Measurements from ENCODE around the gene DROSHA. TPM values are rescaled to one million over a fixed set of nuclear protein-coding genes. Genes with fewer than 3 reads are reported as not detected.
A peak's percentile ranks its signal among the peaks of the same experiment; 100 is the strongest.

DROSHA gene
- total and polyA plus RNA-seq, 2 of the 4 experiments (the other 2 are of a cell fraction): 36.4 to 36.5 TPM

GRCh38 chr5:31427013-31427723, 104.7 kb downstream of the DROSHA start (continued):
- TF ChIP-seq ELK1 (IDR thresholded peaks at IDR 0.05; ENCODE audit: borderline replicate concordance, low read depth, low read length): no peak

GRCh38 chr5:31421806-31422586, 109.9 kb downstream of the DROSHA start:
- H2AK9ac ChIP-seq (replicated peaks; ENCODE audit: low read depth, low read length, poor library complexity): no peak overlapping the region
- 0 out of 2 replicates have a peak, but pooled peaks cover 3% of the 10 kb centered on the region for H3K9me1 ChIP-seq (ENCODE audit: insufficient read depth, low read length)
- H3K4ac ChIP-seq (ENCODE audit: low read depth, low read length): no peak overlapping the region
- H2BK15ac ChIP-seq (ENCODE audit: low read depth, low read length): no peak overlapping the region
- peaks cover 25% of the 10 kb centered on the region for H3K36me3 ChIP-seq (ENCODE audit: control insufficient read depth, insufficient read depth, low read length)
- H3K14ac ChIP-seq (replicated peaks; ENCODE audit: low read depth, low read length): 0 out of 2 replicates have a peak overlapping the region, but pooled peaks have one; percentile 14
- no peaks in the 10 kb centered on the region for H4K20me1 ChIP-seq (ENCODE audit: insufficient read depth, low read length)
- no TSS peak for BruUV-seq (replicated peaks)
- no peak overlapping the region for H2AFZ ChIP-seq (replicated peaks; ENCODE audit: low read length, poor library complexity)
- intact Hi-C loops (cut with micrococcal nuclease) (no loop called here), in situ Hi-C loops (cut with MboI; ENCODE audit: low sequenced_read_pairs) (no loop called here), dilution Hi-C loops (cut with HindIII; ENCODE audit: low sequenced_read_pairs, unreplicated experiment) (no loop called here)
- H3K4me2 ChIP-seq (ENCODE audit: low read depth, low read length): no peak overlapping the region
- no peak overlapping the region for H4K8ac ChIP-seq (ENCODE audit: low read depth in 2 of 2, low read length in 2 of 2)
- no peak overlapping the region for H3K9ac ChIP-seq (ENCODE audit: low read depth, low read length)
- H2AK5ac ChIP-seq (ENCODE audit: low read depth, low read length): no peak overlapping the region
- no peak overlapping the region for H3K23ac ChIP-seq (ENCODE audit: low read depth, low read length)
- no peak overlapping the region for H3K27ac ChIP-seq (ENCODE audit: insufficient read depth, low read length)
- WGBS, 2 experiments (ENCODE audit: extremely low coverage in 2 of 2, insufficient read length in 1 of 2): no CpG with 5 or more reads among the region's 7 CpGs
- H2BK20ac ChIP-seq (ENCODE audit: low read depth, low read length): no peak overlapping the region
- no peak overlapping the region for H2BK120ac ChIP-seq (ENCODE audit: low read depth, low read length)
- no peak overlapping the region for H3K18ac ChIP-seq (ENCODE audit: low read depth, low read length)
- no peak overlapping the region for H3K56ac ChIP-seq (ENCODE audit: extremely low read depth, insufficient read depth, low read length)
- ChIA-PET CTCF (interaction anchor here (0.6 kb wide), 1 partner anchor 18 kb away, joined by 3 read pairs; no protein-coding TSS in a partner anchor), POLR2A (ENCODE audit: unreplicated experiment) (no interaction called here)
- DNase-seq: no peak
- TF ChIP-seq CHD1 (IDR thresholded peaks at IDR 0.05; ENCODE audit: low read depth, low read length) (no peak), MXI1 (IDR thresholded peaks at IDR 0.05; ENCODE audit: borderline replicate concordance, low read depth, low read length) (no peak)
- ATAC-seq (ENCODE audit: low read depth): no peak
- no peak overlapping the region for H4K5ac ChIP-seq (ENCODE audit: low read depth, low read length)
- no peak overlapping the region for H2BK5ac ChIP-seq (ENCODE audit: low read depth, low read length, poor library complexity, severe bottlenecking)
- H3K27me3 ChIP-seq (ENCODE audit: control insufficient read depth, insufficient read depth, low read length): no peaks in the 10 kb centered on the region
- no peaks in the 10 kb centered on the region for H3K79me1 ChIP-seq (ENCODE audit: low read depth in 1 of 2, low read length in 2 of 2)
- no peak overlapping the region for H4K91ac ChIP-seq (ENCODE audit: insufficient read depth, low read depth, low read length)
- H3K9me3 ChIP-seq (ENCODE audit: control insufficient read depth, insufficient read depth, low read length): no peaks in the 10 kb centered on the region
- no peak overlapping the region for H3K4me3 ChIP-seq (ENCODE audit: insufficient read depth, low read depth, low read length)
- peaks cover 2% of the 10 kb centered on the region; the same call in 1 of the 2 replicates for H3K4me1 ChIP-seq (ENCODE audit: control insufficient read depth, insufficient read depth, low read length)
